A204.1 (cell line): ENCODE results near the gene POM121C.
"Not testable (repeated sequence)": the region's sequence is repeated elsewhere in the genome, so short reads cannot be mapped to it uniquely, and the experiment has no call there.

ENCODE experiments used
- FAIRE-seq: peaks from 2 replicates; lab custom pipeline; 2012; peaks lifted over from hg19 to GRCh38; lab: Jason Lieb, UNC

Gene POM121C

DNA sequence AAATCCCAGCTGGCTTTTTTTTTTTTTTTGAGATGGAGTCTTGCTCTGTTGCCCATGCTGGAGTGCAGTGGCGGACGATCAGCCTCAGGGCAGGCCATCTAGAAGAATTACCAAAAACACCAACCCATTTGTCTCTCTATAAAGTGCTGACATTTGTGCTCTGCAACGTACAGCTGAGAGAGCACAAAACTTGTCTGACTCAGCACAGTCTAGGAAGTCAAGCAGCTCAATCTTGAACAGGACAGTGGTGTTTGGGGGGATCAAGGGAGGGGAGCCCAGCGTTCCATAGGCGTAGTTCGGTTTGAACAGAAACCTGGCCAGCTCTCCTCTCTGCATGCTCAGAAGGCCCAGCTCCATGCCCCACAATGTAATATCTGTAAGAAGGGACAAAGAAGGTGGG is 92.9 kb downstream of the POM121C start:
- FAIRE-seq, result not testable (repeated sequence)

GRCh38 chr7:75374519-75375317 is 111.4 kb downstream of the POM121C start:
- FAIRE-seq, result not testable (repeated sequence)

- not testable (repeated sequence) for FAIRE-seq
Measured at GRCh38 chr7:75374144-75374518, 112.0 kb downstream of the POM121C start.

DNA sequence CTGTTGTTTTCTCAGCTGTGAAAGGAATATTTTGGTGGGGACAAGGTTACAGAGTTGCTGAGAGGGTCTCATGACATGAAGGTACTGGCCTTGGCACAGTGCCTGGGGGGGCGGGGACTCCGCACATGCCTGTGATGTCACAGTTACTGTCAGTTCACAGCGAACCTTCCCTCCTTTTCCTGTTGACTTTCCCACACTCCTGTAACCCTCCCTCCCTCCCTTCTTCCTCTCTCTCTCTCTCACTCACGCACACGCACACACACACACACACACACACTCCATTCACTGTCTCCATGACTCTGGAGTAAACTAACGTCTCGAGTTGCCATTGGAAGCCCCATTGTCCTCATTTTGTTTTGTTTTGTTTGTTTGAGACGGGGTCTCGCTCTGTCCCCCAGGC is 118.8 kb downstream of the POM121C start:
- not testable (repeated sequence) for FAIRE-seq
